Measurements from ENCODE around the gene RASSF5.
"Not testable (repeated sequence)": the region's sequence is repeated elsewhere in the genome, so short reads cannot be mapped to it uniquely, and the experiment has no call there.

RASSF5 gene

DNA sequence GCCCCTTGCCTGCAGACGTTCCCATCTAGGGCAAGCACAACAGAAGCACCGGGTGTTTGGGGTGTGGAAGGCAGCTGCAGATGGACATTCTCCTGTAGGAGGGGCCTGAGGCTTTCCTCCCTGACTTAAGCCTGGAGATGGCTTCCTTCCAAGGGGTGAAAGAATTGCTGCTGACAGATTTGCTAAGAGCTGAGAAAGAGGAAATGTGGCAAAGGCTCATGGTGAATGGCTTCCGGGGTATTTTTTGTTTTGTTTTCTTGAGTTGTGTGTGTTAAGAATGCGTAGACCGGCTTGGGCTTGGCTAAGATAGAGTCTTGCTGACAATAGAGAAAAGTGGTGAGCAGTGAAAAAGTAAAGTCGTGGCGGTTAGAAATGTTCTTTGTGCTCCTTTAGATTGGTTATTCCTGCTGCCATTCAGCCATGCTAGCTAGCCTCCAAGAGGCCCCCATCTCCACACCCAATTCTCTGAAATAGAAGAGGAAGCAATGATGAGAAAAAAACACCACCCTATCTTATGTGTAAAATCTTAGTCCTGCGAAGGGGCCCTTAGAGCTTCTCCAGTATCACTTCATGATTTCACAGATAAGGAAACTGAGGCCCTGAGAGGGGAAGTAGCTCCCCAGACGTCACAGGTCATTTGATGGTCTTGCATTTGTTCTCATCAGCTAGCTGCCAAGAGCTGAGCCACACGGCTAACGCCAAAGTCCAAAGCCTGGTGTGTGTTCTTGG, 68.0 kb downstream of the RASSF5 start:
- no peak for DNase-seq

DNA sequence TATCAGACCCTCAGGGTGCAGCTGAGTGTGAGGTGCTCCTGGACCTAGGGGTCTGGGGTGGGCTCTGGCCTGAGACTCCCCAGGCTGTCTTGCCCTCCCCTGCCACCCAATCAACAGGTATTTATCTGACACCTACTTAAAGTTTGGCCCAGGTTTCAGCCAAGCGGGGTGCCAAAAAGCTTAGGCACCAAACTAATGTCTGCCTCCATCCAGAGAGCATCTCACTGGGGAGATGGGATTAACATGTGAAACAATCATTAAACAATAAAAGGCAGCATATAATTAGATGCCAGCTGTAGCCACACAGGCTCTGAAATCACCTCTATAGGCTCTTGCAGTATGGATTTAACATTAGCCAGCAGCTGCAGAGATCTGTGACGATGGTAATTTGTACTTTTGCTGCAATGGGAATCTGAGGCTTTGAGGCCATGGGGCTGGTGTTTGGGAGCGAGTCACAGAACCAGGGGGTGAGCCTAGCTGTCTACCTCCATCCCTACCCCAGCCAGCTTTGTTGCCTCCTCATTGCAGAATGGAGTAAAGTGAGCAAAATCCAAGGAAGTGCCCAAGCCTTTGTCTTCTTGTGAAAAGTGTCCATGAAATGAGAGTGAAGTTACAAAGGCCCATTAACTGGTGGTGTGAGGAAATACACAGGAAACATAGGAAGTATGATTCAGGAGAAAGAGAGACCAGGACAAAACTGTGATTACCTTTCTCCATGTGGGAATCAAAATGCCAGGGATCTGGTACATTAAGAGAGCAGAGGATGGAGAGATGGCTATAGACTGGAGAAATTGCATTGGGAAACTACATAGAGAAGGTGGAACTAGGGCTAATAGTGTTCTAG, 68.8 kb downstream of the RASSF5 start:
- DNase-seq: no peak

DNA sequence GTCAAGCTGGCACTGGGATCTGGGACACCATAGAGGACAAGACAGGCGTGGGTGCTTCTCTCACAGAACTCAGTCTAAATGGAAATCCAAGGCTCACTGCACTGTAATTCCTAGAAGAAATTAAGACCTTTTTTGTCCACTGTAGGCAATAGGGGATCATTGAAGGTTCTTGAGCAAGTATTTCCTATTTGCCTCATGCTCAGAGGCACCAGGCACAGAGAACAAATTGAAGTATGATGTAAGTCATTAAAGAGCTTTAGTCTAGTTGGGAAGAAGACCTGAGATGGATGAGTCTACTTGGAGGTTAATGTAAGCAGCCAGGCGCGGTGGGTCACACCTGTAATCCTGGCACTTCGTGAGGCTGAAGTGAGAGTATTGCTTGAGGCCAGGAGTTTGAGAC, 70.3 kb downstream of the RASSF5 start:
- no peak for DNase-seq

DNA sequence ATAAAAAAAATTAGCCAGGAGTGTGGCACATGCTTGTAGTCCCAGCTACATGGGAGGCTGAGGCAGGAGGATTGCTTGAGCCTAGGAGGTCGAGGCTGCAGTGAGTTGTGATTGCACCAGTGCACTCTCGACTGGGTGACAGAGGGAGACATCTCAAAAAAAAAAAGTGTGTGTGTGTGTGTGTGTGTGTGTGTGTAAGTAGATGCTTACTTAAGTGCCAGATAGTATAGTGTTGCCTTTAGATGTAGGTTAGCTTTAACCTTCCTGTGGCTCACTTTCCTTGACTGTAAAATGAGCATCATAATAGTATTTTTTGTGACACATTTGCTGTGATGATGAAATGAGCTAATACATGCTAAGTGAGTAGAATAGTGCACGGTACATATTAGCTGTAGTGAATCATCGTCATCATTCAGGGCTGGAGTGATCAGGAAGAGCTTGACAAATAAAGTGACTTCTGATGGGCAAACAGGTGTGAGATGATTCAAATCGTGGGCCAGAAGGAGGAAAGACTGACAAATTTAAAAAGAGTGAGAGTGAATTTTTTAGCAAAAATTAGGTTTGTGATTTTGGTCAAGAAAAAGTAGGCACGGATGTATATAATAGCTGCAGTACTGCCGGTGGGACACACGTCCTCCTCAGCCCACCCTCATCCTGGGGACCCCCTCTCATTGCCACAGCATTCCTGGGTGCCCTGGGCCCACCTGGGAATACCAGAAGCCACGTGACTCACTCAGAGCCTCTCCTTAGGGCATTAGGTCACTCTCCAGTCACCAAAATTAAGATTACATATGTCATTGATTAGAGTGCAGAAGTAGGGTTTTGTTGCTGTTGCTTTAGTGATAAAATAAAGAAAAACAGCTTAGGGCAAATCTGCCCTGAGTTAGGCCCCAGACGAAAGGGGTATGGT, 71.0 kb downstream of the RASSF5 start:
- no peak for DNase-seq

- DNase-seq: no peak
Measured at GRCh38 chr1:206578978-206579374, 71.6 kb downstream of the RASSF5 start.

DNA sequence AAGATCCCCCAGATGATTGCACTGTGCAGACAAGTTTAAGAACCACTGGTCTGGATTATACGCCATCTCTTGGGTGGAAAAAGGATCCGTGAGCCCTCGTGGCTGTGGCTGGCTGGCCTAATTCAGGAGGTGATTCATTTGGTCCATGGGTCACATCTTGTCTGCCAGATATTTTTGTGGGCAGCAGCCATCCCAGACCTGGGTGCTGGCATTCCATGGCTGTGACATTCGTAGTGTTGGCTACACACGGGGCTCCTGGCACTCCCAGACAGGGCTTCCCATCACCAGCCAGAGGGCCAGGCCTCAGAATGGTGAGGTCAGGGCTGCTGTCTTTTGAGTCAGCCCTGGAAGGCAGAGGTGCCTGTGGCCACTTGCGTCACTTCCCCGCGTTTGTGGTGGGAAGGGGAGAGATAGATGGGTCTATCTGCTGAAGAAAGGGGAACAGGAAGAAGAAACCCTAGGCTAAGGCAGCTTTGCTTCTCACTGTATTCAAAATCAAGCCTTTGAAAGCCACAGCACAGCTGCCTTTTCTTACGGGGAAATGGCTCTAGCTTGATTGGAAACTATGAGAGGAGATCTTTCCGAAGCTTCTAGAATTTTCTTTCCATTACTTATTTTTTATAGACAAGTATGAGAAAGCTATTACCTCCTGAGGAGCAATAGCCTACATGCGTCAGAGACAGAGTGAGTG, 72.6 kb downstream of the RASSF5 start:
- no peak for DNase-seq

DNA sequence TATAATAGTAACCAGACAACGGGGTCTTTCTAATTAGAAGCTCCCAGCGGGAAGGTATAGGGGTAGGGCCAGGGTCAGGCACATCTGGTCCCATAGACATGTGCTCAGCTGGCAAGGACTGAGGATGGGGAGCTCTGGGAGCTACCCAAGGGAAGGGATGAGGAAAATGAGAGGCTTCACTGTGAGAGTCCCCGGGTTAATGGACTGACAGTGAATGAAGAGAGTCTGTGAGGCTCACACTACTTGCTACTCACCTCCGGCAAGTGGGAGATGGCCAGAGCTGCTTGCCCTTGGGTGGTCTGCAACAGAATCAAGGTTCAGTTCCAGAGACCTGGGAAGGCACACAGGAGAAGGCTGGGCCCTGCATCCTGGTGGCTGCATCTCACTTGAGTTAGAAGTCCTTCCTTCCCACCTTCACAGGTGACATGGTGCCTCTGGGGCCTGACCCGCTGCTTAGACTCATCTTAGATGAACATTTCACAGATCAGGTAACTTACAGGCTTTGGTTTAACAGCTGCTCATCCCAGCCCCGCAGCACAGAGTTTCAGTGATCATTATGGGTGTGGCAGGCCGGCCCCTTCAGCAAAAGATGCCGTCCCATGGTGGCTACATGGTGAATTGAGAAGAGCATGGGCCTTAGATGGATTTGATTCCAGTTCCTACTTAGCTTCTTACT, 73.2 kb downstream of the RASSF5 start:
- DNase-seq: no peak

DNA sequence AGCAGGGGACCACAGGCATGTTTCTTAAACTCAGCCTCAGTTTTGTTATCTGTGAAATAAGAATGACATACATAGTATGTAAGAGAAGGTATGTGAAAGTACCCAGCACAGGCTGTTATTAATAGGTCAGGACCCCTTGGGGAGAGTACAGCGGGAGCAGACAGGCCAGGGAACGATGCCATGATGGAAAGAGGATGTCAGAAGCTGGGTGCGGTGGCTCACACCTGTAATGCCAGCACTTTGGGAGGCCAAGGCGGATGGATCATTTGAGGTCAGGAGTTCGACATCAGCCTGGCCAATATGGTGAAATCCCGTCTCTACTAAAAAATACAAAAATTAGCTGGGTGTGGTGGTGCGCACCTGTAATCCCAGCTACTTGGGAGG, 73.8 kb downstream of the RASSF5 start:
- DNase-seq: not testable (repeated sequence)

GRCh38 chr1:206581571-206581981, 74.2 kb downstream of the RASSF5 start:
- no peak for DNase-seq

DNA sequence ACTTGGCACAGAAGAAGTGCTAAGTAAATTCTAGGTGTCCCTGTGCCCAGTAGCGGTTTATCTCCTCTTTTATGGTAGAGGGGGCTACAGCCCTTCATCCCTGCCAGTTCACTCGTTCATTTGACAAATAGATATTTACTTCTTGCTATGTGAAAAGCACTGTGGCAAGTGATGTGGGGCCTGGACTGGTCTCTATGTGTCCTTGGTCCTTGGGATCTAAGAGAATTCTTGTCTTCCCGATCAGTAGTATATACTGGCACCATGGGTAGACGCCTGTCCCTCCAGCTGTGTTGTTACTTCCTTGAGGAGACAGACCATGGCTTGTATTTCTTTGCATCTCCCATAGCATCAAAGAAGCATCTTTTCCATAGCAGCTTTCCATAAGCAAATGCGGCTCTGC, 75.2 kb downstream of the RASSF5 start:
- DNase-seq: no peak

GRCh38 chr1:206582971-206583706, 75.8 kb downstream of the RASSF5 start:
- DNase-seq: no peak

- no peak for DNase-seq
Measured at GRCh38 chr1:206583707-206584648, 76.6 kb downstream of the RASSF5 start.

- no peak for DNase-seq
Measured at GRCh38 chr1:206584683-206585082, 77.4 kb downstream of the RASSF5 start.

DNA sequence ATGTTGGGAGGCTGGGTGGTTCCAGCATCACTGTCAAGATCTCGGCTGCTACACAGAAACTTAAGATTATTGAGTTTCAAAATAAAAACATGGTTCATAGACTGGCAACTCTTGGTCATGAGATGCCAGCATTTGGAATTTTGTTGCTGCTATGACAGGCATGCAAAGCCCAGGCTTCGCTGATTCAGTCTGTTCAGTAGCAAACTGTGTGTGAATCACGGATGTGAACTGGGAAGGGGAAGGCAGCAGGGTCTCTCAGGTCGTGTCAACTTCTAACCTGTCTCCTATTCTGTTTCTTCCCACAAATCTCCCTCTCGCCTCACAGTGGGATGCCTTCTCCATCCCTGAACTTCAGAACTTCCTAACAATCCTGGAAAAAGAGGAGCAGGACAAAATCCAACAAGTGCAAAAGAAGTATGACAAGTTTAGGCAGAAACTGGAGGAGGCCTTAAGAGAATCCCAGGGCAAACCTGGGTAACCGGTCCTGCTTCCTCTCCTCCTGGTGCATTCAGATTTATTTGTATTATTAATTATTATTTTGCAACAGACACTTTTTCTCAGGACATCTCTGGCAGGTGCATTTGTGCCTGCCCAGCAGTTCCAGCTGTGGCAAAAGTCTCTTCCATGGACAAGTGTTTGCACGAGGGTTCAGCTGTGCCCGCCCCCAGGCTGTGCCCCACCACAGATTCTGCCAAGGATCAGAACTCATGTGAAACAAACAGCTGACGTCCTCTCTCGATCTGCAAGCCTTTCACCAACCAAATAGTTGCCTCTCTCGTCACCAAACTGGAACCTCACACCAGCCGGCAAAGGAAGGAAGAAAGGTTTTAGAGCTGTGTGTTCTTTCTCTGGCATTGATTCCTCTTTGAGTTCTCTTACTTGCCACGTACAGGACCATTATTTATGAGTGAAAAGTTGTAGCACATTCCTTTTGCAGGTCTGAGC, 79.4 kb downstream of the RASSF5 start:
- DNase-seq: no peak

DNA sequence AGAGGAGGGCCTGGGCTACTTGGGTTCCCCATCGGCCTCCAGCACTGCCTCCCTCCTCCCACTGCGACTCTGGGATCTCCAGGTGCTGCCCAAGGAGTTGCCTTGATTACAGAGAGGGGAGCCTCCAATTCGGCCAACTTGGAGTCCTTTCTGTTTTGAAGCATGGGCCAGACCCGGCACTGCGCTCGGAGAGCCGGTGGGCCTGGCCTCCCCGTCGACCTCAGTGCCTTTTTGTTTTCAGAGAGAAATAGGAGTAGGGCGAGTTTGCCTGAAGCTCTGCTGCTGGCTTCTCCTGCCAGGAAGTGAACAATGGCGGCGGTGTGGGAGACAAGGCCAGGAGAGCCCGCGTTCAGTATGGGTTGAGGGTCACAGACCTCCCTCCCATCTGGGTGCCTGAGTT, 80.6 kb downstream of the RASSF5 start:
- no peak for DNase-seq

DNA sequence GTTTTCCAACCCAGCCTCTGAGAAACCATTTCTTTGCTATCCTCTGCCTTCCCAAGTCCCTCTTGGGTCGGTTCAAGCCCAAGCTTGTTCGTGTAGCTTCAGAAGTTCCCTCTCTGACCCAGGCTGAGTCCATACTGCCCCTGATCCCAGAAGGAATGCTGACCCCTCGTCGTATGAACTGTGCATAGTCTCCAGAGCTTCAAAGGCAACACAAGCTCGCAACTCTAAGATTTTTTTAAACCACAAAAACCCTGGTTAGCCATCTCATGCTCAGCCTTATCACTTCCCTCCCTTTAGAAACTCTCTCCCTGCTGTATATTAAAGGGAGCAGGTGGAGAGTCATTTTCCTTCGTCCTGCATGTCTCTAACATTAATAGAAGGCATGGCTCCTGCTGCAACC, 81.2 kb downstream of the RASSF5 start:
- DNase-seq: no peak

DNA sequence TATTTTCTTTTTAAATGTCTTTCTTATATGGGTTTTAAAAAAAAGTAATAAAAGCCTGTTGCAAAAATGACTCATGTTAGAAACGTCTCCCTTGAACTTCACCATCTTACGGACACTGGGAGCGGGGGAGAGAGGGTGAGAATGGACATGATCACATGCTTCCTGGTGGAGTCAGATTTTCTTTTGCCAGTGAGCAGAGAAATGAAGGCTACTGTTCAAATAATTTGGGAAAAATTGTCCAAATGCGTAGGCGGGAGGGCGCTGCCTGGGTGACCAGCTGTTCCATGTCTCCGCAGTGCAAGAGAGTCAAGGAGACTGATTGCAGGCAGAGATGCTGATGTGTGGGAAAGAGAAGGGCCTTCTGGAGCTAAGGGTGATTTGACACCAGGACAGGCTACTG, 81.9 kb downstream of the RASSF5 start:
- peak; percentile 94 for DNase-seq

- peak; percentile 12 for DNase-seq
Measured at GRCh38 chr1:206590025-206590758, 82.9 kb downstream of the RASSF5 start.
